AG09309 (cell line): Measurements from ENCODE around the gene EXOC1.
"Not testable (repeated sequence)": the region's sequence is repeated elsewhere in the genome, so short reads cannot be mapped to it uniquely, and the experiment has no call there.

Experiments used
- DNase-seq: peaks from one replicate; pipeline ENCODE4 v3.0.0-alpha.2; 2010; ENCODE audit warnings: low read depth
- H3K4me3 ChIP-seq: 2 replicates; pipeline ENCODE4 v1.5.1; 2011; ENCODE audit warnings: mild to moderate bottlenecking, low read depth, low read length, moderate library complexity; ENCODE audit not compliant: control insufficient read depth
- CTCF ChIP-seq: IDR thresholded peaks from 2 replicates; pipeline ENCODE4 v1.5.1; 2011; ENCODE audit warnings: mild to moderate bottlenecking, low read depth, low read length, inconsistent platforms; ENCODE audit not compliant: insufficient read depth, control insufficient read depth; ENCODE audit errors: missing control alignments

Gene EXOC1

GRCh38 chr4:55834086-55834795 lies 19.2 kb upstream of the EXOC1 start:
- TF ChIP-seq CTCF = no peak
- no peak overlapping the region for H3K4me3 ChIP-seq
- DNase-seq = no peak

DNA sequence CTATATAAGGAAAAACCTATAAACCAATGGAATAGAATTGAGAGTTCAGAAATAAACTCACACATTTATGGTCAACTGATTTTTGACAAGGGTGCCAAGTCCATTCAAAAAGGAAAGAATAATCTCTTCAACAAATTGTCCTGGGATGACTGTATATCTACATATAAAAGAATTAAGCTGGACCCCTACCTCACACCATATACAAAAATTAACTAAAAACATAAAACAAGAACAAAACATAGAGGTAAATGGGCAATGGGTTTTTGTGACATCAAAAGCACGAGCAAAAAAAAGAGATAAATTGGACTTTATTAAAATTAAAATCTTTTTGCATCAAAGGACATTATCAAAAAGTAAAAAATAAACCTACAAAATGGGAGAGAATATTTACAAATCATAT lies 15.5 kb upstream of the EXOC1 start:
- H3K4me3 ChIP-seq = no peak overlapping the region
- TF ChIP-seq CTCF = no peak
- no peak for DNase-seq

GRCh38 chr4:55838356-55838755 lies 15.1 kb upstream of the EXOC1 start:
- no peak overlapping the region for H3K4me3 ChIP-seq
- no peak for TF ChIP-seq CTCF
- DNase-seq = no peak

GRCh38 chr4:55838952-55839351 lies 14.5 kb upstream of the EXOC1 start:
- DNase-seq = no peak
- H3K4me3 ChIP-seq = no peak overlapping the region
- no peak for TF ChIP-seq CTCF

GRCh38 chr4:55840956-55841355 lies 12.5 kb upstream of the EXOC1 start:
- DNase-seq = no peak
- TF ChIP-seq CTCF = no peak
- H3K4me3 ChIP-seq = no peak overlapping the region

DNA sequence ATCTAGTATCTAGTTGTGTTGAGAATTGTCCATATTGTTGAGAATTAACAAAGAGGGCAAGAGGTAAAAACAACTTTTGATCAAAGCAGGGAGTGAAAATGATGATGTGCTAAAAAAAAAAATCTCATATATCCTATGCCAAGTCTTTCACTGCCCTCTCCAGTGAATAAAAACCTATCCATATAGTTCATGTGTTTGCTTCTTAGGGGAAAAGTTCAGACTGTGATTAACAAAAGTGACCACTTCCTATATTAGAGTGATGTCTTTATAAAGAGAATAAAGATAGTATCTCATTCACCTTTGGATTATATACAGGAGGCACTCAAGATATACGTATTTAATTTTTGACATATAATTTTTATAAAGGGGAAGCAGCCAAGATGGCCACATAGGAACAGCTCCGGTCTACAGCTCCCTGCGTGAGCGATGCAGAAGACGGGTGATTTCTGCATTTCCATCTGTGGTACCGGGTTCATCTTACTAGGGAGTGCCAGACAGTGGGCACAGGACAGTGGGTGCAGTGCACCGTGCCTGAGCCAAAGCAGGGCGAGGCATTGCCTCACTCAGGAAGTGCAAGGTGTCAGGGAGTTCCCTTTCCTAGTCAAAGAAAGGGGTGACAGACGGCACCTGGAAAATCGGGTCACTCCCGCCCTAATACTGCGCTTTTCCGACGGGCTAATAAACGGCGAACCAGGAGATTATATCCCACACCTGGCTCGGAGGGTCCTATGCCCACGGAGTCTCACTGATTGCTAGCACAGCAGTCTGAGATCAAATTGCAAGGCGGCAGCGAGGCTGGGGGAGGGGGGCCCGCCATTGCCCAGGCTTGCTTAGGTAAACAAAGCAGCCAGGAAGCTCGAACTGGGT lies 11.8 kb upstream of the EXOC1 start:
- H3K4me3 ChIP-seq, DNase-seq: not testable (repeated sequence)

GRCh38 chr4:55842312-55842711 lies 11.1 kb upstream of the EXOC1 start:
- DNase-seq, H3K4me3 ChIP-seq: not testable (repeated sequence)
